ENCODE measurements around the gene ZNF383. TPM values are rescaled to one million over a fixed set of nuclear protein-coding genes. Genes with fewer than 3 reads are reported as not detected.
"Not testable (repeated sequence)": the region's sequence is repeated elsewhere in the genome, so short reads cannot be mapped to it uniquely, and the experiment has no call there.

The ZNF383 gene
- total RNA-seq, 1 donor from 2014 or later = 6.4 TPM

- H3K4me1 ChIP-seq; H3K27me3 ChIP-seq; H3K27ac ChIP-seq; intact Hi-C loops (cut with DNase I); H3K36me3 ChIP-seq; H3K4me3 ChIP-seq: not testable (repeated sequence)
- TF ChIP-seq, protein P1, sequence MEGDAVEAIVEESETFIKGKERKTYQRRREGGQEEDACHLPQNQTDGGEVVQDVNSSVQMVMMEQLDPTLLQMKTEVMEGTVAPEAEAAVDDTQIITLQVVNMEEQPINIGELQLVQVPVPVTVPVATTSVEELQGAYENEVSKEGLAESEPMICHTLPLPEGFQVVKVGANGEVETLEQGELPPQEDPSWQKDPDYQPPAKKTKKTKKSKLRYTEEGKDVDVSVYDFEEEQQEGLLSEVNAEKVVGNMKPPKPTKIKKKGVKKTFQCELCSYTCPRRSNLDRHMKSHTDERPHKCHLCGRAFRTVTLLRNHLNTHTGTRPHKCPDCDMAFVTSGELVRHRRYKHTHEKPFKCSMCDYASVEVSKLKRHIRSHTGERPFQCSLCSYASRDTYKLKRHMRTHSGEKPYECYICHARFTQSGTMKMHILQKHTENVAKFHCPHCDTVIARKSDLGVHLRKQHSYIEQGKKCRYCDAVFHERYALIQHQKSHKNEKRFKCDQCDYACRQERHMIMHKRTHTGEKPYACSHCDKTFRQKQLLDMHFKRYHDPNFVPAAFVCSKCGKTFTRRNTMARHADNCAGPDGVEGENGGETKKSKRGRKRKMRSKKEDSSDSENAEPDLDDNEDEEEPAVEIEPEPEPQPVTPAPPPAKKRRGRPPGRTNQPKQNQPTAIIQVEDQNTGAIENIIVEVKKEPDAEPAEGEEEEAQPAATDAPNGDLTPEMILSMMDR (IDR thresholded peaks at IDR 0.05) = peak in 1 of 3 experiments; percentile 16
- peak in 1 of 2 donors; percentile 99 for DNase-seq (ENCODE audit: extremely low spot score in 2 of 2)
- H3K9me3 ChIP-seq = peaks cover 13% of the 10 kb centered on the region
Observed at GRCh38 chr19:37292998-37293939, 75.3 kb downstream of the ZNF383 start.

DNA sequence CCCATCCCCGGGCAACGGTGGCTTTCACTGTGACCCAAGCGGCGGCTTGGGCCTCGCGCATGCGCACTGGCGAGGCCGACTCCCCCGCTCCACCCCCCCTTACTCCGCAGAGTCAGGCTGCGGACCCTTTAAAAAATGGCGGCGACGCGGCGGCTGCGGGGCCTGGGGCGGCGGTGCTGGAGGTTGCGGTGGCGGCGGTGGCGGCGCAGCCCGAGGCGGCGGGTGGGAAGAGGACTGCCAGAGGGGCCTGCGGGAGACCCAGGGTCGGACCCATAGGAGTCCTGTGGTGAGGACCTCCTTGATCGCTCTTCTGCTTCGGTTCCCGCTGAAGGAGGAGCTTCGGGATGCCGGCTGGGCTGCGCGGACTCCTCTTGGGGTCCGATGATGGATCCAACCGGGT, 76.2 kb downstream of the ZNF383 start:
- H3K4me3 ChIP-seq; H3K27ac ChIP-seq; DNase-seq (ENCODE audit: extremely low spot score in 2 of 2); intact Hi-C loops (cut with DNase I); H3K4me1 ChIP-seq; H3K36me3 ChIP-seq; H3K27me3 ChIP-seq: not testable (repeated sequence)
- peaks cover 11% of the 10 kb centered on the region for H3K9me3 ChIP-seq

Other genes starting within 250 kb of the ZNF383 start
- 9.6 TPM for gene ZNF420, start 139.8 kb upstream of the ZNF383 start, total RNA-seq
- gene ZNF585A, start 45.5 kb upstream of the ZNF383 start, total RNA-seq = 3.4 TPM
- 8.8 TPM for gene ZNF585B, start 7.7 kb upstream of the ZNF383 start, total RNA-seq
- gene ZNF527, start 152.9 kb downstream of the ZNF383 start, total RNA-seq = 18.2 TPM
- gene ZNF569, start 249.2 kb downstream of the ZNF383 start, total RNA-seq = 3.7 TPM

Measured in vagina (tissue), 2 donors.